Transverse colon (tissue), 4 donors: Measurements from ENCODE around the gene CYP1A1.

ENCODE experiments used
- EP300 ChIP-seq: sonication (generic); formaldehyde crosslinking; IDR thresholded peaks from one replicate; pipeline ENCODE4 v1.6.1; 2017; ENCODE audit warnings: antibody characterized with exemption, low read depth
- POLR2A ChIP-seq: fragments of 450-650 bp; IDR thresholded peaks from one replicate; pipeline ENCODE4 v1.6.1; 2016; ENCODE audit warnings: antibody characterized with exemption, mild to moderate bottlenecking, moderate library complexity
- POLR2AphosphoS5 ChIP-seq, 3 donors: sonication (generic); formaldehyde crosslinking; IDR thresholded peaks; one replicate each; pipeline ENCODE4 v1.6.1; 2016; ENCODE audit warnings: antibody characterized with exemption in 3 of 3
- TF ChIP-seq, protein P1 (sequence below), 5 experiments: fragments of 200-600 bp in 3 of 5; fragments of 450-650 bp in 2 of 5; sonication (generic) in 3 of 5; IDR thresholded peaks; 1 replicate in 2 of 5; 2 replicates in 3 of 5; pipeline ENCODE4 v1.5.1; 2016 to 2017; ENCODE audit warnings: antibody characterized with exemption in 5 of 5, inconsistent platforms in 3 of 5, mild to moderate bottlenecking in 2 of 5, moderate library complexity in 1 of 5

DNA sequence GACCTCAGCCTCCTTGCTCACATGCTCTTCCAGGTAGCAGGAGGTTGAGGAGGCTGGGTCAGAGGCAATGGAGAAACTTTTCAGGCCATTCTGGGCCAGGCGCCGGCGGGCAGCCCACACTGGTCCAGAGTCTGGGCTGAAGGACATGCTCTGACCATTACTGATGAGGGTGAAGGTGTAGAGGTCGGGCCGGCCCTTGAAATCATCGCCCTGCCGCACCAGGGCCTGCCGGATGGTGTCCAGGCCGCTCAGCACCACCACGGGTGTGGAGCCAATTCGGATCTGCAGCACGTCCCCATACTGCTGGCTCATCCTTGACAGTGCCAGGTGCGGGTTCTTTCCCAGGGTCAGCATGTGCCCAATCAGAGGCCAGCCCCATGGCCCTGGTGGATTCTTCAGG is 2.7 kb downstream of the CYP1A1 start:
- TF ChIP-seq POLR2AphosphoS5 (IDR thresholded peaks at IDR 0.05) (no peak), POLR2A (no peak), EP300 (no peak)
- TF ChIP-seq, protein P1, sequence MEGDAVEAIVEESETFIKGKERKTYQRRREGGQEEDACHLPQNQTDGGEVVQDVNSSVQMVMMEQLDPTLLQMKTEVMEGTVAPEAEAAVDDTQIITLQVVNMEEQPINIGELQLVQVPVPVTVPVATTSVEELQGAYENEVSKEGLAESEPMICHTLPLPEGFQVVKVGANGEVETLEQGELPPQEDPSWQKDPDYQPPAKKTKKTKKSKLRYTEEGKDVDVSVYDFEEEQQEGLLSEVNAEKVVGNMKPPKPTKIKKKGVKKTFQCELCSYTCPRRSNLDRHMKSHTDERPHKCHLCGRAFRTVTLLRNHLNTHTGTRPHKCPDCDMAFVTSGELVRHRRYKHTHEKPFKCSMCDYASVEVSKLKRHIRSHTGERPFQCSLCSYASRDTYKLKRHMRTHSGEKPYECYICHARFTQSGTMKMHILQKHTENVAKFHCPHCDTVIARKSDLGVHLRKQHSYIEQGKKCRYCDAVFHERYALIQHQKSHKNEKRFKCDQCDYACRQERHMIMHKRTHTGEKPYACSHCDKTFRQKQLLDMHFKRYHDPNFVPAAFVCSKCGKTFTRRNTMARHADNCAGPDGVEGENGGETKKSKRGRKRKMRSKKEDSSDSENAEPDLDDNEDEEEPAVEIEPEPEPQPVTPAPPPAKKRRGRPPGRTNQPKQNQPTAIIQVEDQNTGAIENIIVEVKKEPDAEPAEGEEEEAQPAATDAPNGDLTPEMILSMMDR (IDR thresholded peaks at IDR 0.05) = no peak
